IMR-90 (cell line): ENCODE results near the gene CHRM1. TPM values are rescaled to one million over a fixed set of nuclear protein-coding genes. Genes with fewer than 3 reads are reported as not detected.

Experiments
- ATAC-seq: fragments of 200-7000 bp; cut with Tn5 transposase; 2 replicates; pipeline ENCODE4 v1.9.1; 2020; ENCODE audit warnings: low read depth, mild to moderate bottlenecking, moderate library complexity
- BruUV-seq: library from RNA; stranded (reverse); fragments of 400-500 nt; replicated peaks from 2 replicates; lab custom pipeline; 2021; lab: Mats Ljungman, UMichigan
- CTCF ChIA-PET: fragments of 300-600 bp; formaldehyde crosslinking; extraction: SDS; loops from one replicate; lab custom pipeline; 2021; ENCODE audit warnings: antibody characterized with exemption; lab: Yijun Ruan, JAX
- POLR2A ChIA-PET: fragments of 300-600 bp; sonication (Branson Sonifier 250); formaldehyde crosslinking; loops from one replicate; lab custom pipeline; 2022; ENCODE audit warnings: antibody characterized with exemption; ENCODE audit not compliant: unreplicated experiment; lab: Charles Lee
- DNase-seq: peaks from one replicate; pipeline ENCODE4 v3.0.0; 2013
- H2AFZ ChIP-seq: replicated peaks from 2 replicates; pipeline ENCODE3; 2013; ENCODE audit warnings: low read length, mild to moderate bottlenecking; ENCODE audit not compliant: poor library complexity
- H2AK5ac ChIP-seq: 2 replicates; pipeline ENCODE4 v1.6.1; 2013; ENCODE audit warnings: low read depth, low read length, inconsistent platforms
- H2AK9ac ChIP-seq: replicated peaks from 2 replicates; pipeline ENCODE3; 2013; ENCODE audit warnings: mild to moderate bottlenecking, low read depth, low read length, moderate library complexity; ENCODE audit not compliant: poor library complexity
- H2BK120ac ChIP-seq: 2 replicates; pipeline ENCODE4 v1.6.1; 2013; ENCODE audit warnings: low read depth, low read length, inconsistent platforms
- H2BK15ac ChIP-seq: 3 replicates; pipeline ENCODE4 v1.6.1; 2013; ENCODE audit warnings: low read depth, low read length, inconsistent platforms
- H2BK20ac ChIP-seq: 2 replicates; pipeline ENCODE4 v1.6.1; 2013; ENCODE audit warnings: low read depth, mild to moderate bottlenecking, inconsistent platforms, low read length, moderate library complexity
- H2BK5ac ChIP-seq: 2 replicates; pipeline ENCODE4 v1.6.1; 2013; ENCODE audit warnings: mild to moderate bottlenecking, low read depth, low read length, inconsistent platforms; ENCODE audit not compliant: poor library complexity, severe bottlenecking
- H3K14ac ChIP-seq: replicated peaks from 2 replicates; pipeline ENCODE4 v1.6.1; 2013; ENCODE audit warnings: low read depth, low read length, inconsistent platforms
- H3K18ac ChIP-seq: 2 replicates; pipeline ENCODE4 v1.6.1; 2013; ENCODE audit warnings: low read depth, low read length, control low read depth
- H3K23ac ChIP-seq: 2 replicates; pipeline ENCODE4 v1.6.1; 2013; ENCODE audit warnings: low read depth, low read length, inconsistent platforms
- H3K27ac ChIP-seq: 2 replicates; pipeline ENCODE4 v1.5.1; 2013; ENCODE audit warnings: mild to moderate bottlenecking, control low read depth, low read length; ENCODE audit not compliant: insufficient read depth
- H3K27me3 ChIP-seq: 2 replicates; pipeline ENCODE4 v1.6.1; 2013; ENCODE audit warnings: low read length; ENCODE audit not compliant: control insufficient read depth, insufficient read depth
- H3K36me3 ChIP-seq: 2 replicates; pipeline ENCODE4 v1.6.1; 2013; ENCODE audit warnings: low read length, mixed read lengths; ENCODE audit not compliant: control insufficient read depth, insufficient read depth
- H3K4ac ChIP-seq: 2 replicates; pipeline ENCODE4 v1.6.1; 2013; ENCODE audit warnings: low read depth, low read length, inconsistent platforms
- H3K4me1 ChIP-seq: 2 replicates; pipeline ENCODE4 v1.6.1; 2013; ENCODE audit warnings: low read length, mixed read lengths; ENCODE audit not compliant: control insufficient read depth, insufficient read depth
- H3K4me2 ChIP-seq: 2 replicates; pipeline ENCODE4 v1.6.1; 2013; ENCODE audit warnings: low read depth, mild to moderate bottlenecking, control low read depth, low read length, moderate library complexity
- H3K4me3 ChIP-seq: 2 replicates; pipeline ENCODE4 v1.5.1; 2013; ENCODE audit warnings: low read depth, mild to moderate bottlenecking, control low read depth, low read length, moderate library complexity; ENCODE audit not compliant: insufficient read depth
- H3K56ac ChIP-seq: 2 replicates; pipeline ENCODE4 v1.6.1; 2013; ENCODE audit warnings: low read length, inconsistent platforms; ENCODE audit not compliant: insufficient read depth; ENCODE audit errors: extremely low read depth
- H3K79me1 ChIP-seq, 2 experiments: 2 replicates each; pipeline ENCODE4 v1.6.1; 2013; ENCODE audit warnings: low read length in 2 of 2, inconsistent platforms in 1 of 2, low read depth in 1 of 2
- H3K9ac ChIP-seq: 2 replicates; pipeline ENCODE4 v1.6.1; 2013; ENCODE audit warnings: low read depth, low read length, control low read depth
- H3K9me1 ChIP-seq: 2 replicates; pipeline ENCODE4 v1.6.1; 2013; ENCODE audit warnings: low read length, inconsistent platforms; ENCODE audit not compliant: insufficient read depth
- H3K9me3 ChIP-seq: 2 replicates; pipeline ENCODE4 v1.6.1; 2013; ENCODE audit warnings: low read length; ENCODE audit not compliant: control insufficient read depth, insufficient read depth
- H4K20me1 ChIP-seq: 2 replicates; pipeline ENCODE4 v1.6.1; 2013; ENCODE audit warnings: low read length, inconsistent platforms; ENCODE audit not compliant: insufficient read depth
- H4K5ac ChIP-seq: 2 replicates; pipeline ENCODE4 v1.6.1; 2013; ENCODE audit warnings: mild to moderate bottlenecking, low read depth, low read length, control low read depth
- H4K8ac ChIP-seq, 2 experiments: 2 replicates each; pipeline ENCODE4 v1.6.1; 2013; ENCODE audit warnings: low read depth in 2 of 2, low read length in 2 of 2, control low read depth in 1 of 2, inconsistent platforms in 1 of 2
- H4K91ac ChIP-seq: 2 replicates; pipeline ENCODE4 v1.6.1; 2013; ENCODE audit warnings: low read depth, low read length, inconsistent platforms; ENCODE audit not compliant: insufficient read depth
- BHLHE40 ChIP-seq: fragments of 150-350 bp; IDR thresholded peaks from 2 replicates; pipeline ENCODE4 v1.6.1; 2016; ENCODE audit warnings: mild to moderate bottlenecking, low read depth, low read length
- CEBPB ChIP-seq: IDR thresholded peaks from 2 replicates; pipeline ENCODE4 v1.6.1; 2012; ENCODE audit warnings: low read depth, low read length, improper control_type of control experiment
- CHD1 ChIP-seq: IDR thresholded peaks from 2 replicates; pipeline ENCODE4 v1.6.1; 2012; ENCODE audit warnings: low read depth, low read length, improper control_type of control experiment
- FOS ChIP-seq: fragments of 150-350 bp; IDR thresholded peaks from 2 replicates; pipeline ENCODE4 v1.6.1; 2016; ENCODE audit warnings: low read depth, low read length
- MAZ ChIP-seq: IDR thresholded peaks from 2 replicates; pipeline ENCODE4 v1.6.1; 2012; ENCODE audit warnings: low read depth, mild to moderate bottlenecking, low read length, improper control_type of control experiment, moderate library complexity, borderline replicate concordance
- MXI1 ChIP-seq: IDR thresholded peaks from 2 replicates; pipeline ENCODE4 v1.6.1; 2012; ENCODE audit warnings: low read depth, mild to moderate bottlenecking, low read length, moderate library complexity, borderline replicate concordance
- POLR2A ChIP-seq: IDR thresholded peaks from 2 replicates; pipeline ENCODE4 v1.6.1; 2012; ENCODE audit warnings: mild to moderate bottlenecking, low read depth, low read length
- RAD21 ChIP-seq: IDR thresholded peaks from 2 replicates; pipeline ENCODE4 v1.6.1; 2012; ENCODE audit warnings: low read length, improper control_type of control experiment
- RCOR1 ChIP-seq: IDR thresholded peaks from 2 replicates; pipeline ENCODE4 v1.6.1; 2012; ENCODE audit warnings: mild to moderate bottlenecking, low read length, improper control_type of control experiment; ENCODE audit not compliant: insufficient replicate concordance
- RFX5 ChIP-seq: IDR thresholded peaks from 2 replicates; pipeline ENCODE4 v1.8.0; 2012; ENCODE audit warnings: low read depth, mild to moderate bottlenecking, low read length, moderate library complexity
- SMC3 ChIP-seq: fragments of 150-350 bp; IDR thresholded peaks from 2 replicates; pipeline ENCODE4 v1.6.1; 2016; ENCODE audit warnings: low read depth, mild to moderate bottlenecking, antibody characterized with exemption, low read length, moderate library complexity
- USF2 ChIP-seq: fragments of 150-350 bp; IDR thresholded peaks from 2 replicates; pipeline ENCODE4 v1.6.1; 2017; ENCODE audit warnings: mild to moderate bottlenecking, antibody characterized with exemption, low read length, low read depth
- WGBS, 2 experiments: methylation state at CpG; one replicate each; pipeline versions ENCODE4 v1.1.5 to v1.1.7; 2013; ENCODE audit warnings: missing lambda C conversion rate in 2 of 2; ENCODE audit not compliant: insufficient read length in 1 of 2; ENCODE audit errors: extremely low coverage in 2 of 2; 5-methylcytosine and 5-hydroxymethylcytosine counted together
- dilution Hi-C: fragments of 300-500 bp; cut with HindIII; formaldehyde crosslinking; loops from one replicate; pipeline ENCODE4 v1.14.3; 2018; ENCODE audit warnings: low sequenced_read_pairs; ENCODE audit not compliant: unreplicated experiment
- in situ Hi-C: fragments of 300-500 bp; cut with MboI; formaldehyde crosslinking; loops from 3 replicates; pipeline ENCODE4 v1.14.3; 2019; ENCODE audit warnings: low sequenced_read_pairs, inconsistent platforms, mixed read lengths
- intact Hi-C: fragments of 100-400 bp; cut with micrococcal nuclease; formaldehyde crosslinking; loops from 2 replicates; pipeline ENCODE4 v1.10.0; 2022
- polyA plus RNA-seq, 3 experiments: library from polyadenylated mRNA; depleted of rRNA; stranded (reverse); fragments of >200 nt; gene quantifications; 2 replicates each; pipeline ENCODE4 v1.2.3, GENCODE V29; 2012; ENCODE audit warnings: low replicate concordance in 1 of 3
- total RNA-seq: library from RNA; depleted of rRNA; stranded (reverse); fragments of >200 nt; gene quantifications from 2 replicates; pipeline ENCODE4 v1.2.3, GENCODE V29; 2012
- TF ChIP-seq, protein P1 (sequence below): conservative IDR thresholded peaks from 2 replicates; pipeline ENCODE4 v1.5.1; 2012; ENCODE audit warnings: mild to moderate bottlenecking, low read depth, low read length, improper control_type of control experiment

CHRM1 gene
- total and polyA plus RNA-seq, 2 of the 4 experiments (the other 2 are of a cell fraction): not detected

DNA sequence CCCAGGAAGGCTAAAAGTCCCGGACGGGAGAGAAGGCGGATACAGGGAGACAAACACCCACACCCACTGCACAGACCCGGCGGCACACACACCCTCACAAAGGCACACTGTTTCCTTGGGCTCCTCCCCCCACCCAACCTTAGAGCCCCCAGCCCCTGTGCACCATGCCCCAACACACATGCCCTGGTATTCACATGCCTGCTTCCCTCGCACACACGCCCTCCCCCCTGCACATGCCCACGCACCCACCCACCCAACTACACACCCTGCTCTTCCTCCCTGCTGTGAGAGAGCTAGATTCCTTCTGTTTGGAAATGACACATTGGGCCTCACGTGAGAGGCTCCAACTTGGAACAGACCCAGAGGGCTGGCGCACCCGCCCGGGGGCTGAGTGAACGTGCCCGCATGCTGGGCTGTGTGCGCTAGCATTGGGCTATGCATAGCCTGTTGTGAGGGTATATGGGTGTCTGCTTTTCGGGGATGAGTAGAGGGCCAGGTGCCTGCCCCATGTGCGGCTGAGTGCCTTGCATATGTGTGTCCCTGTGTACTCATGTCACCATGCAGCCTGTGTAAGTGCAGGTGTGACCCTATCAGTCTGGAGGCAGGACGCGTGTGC is 518 bp upstream of the CHRM1 start:
- H4K5ac ChIP-seq: no peak overlapping the region
- peaks cover 87% of the 10 kb centered on the region for H3K27me3 ChIP-seq
- WGBS, 2 experiments: 43% methylated on average over 4 of the region's 19 CpGs; no CpG with 5 or more reads in 1 of the 2 experiments
- no peaks in the 10 kb centered on the region for H3K79me1 ChIP-seq
- H3K23ac ChIP-seq: no peak overlapping the region
- peaks cover 8% of the 10 kb centered on the region; the same call in 1 of the 2 replicates for H3K4me1 ChIP-seq
- H4K8ac ChIP-seq: no peak overlapping the region
- no peaks in the 10 kb centered on the region for H4K20me1 ChIP-seq
- H3K9me1 ChIP-seq: no peaks in the 10 kb centered on the region
- H2AFZ ChIP-seq: peak overlapping the region; percentile 53
- BruUV-seq: no TSS peak
- H3K4me3 ChIP-seq: no peak overlapping the region
- dilution Hi-C loops (no loop called here), in situ Hi-C loops (no loop called here), intact Hi-C loops (no loop called here)
- peak; percentile 44 for ATAC-seq
- no peak overlapping the region for H3K9ac ChIP-seq
- no peak overlapping the region for H2AK5ac ChIP-seq
- no peak overlapping the region for H2BK20ac ChIP-seq
- no peak overlapping the region for H3K18ac ChIP-seq
- H2BK5ac ChIP-seq: no peak overlapping the region
- DNase-seq: peak; percentile 17
- no peak overlapping the region; the same call in 1 of the 2 replicates for H3K4me2 ChIP-seq
- no peak overlapping the region for H3K14ac ChIP-seq
- no peak overlapping the region for H2BK15ac ChIP-seq
- ChIA-PET POLR2A (no interaction called here), CTCF (interaction anchor here (0.6 kb wide), 1 partner anchor 13 kb away, joined by 3 read pairs; no protein-coding TSS in a partner anchor)
- no peak overlapping the region for H3K27ac ChIP-seq
- no peak overlapping the region for H3K56ac ChIP-seq
- no peak overlapping the region for H2BK120ac ChIP-seq
- TF ChIP-seq BHLHE40 (peak; percentile 96), FOS (no peak), RAD21 (no peak), CHD1 (no peak), POLR2A (no peak), RFX5 (no peak), MAZ (no peak), USF2 (peak; percentile 27; the same call in 1 of the 2 replicates), SMC3 (no peak), MXI1 (no peak), RCOR1 (no peak), CEBPB (no peak)
- TF ChIP-seq, protein P1, sequence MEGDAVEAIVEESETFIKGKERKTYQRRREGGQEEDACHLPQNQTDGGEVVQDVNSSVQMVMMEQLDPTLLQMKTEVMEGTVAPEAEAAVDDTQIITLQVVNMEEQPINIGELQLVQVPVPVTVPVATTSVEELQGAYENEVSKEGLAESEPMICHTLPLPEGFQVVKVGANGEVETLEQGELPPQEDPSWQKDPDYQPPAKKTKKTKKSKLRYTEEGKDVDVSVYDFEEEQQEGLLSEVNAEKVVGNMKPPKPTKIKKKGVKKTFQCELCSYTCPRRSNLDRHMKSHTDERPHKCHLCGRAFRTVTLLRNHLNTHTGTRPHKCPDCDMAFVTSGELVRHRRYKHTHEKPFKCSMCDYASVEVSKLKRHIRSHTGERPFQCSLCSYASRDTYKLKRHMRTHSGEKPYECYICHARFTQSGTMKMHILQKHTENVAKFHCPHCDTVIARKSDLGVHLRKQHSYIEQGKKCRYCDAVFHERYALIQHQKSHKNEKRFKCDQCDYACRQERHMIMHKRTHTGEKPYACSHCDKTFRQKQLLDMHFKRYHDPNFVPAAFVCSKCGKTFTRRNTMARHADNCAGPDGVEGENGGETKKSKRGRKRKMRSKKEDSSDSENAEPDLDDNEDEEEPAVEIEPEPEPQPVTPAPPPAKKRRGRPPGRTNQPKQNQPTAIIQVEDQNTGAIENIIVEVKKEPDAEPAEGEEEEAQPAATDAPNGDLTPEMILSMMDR: no peak
- no peaks in the 10 kb centered on the region for H3K36me3 ChIP-seq
- H2AK9ac ChIP-seq: no peak overlapping the region
- H3K4ac ChIP-seq: no peak overlapping the region
- H3K9me3 ChIP-seq: no peaks in the 10 kb centered on the region; the same call in 1 of the 2 replicates
- no peak overlapping the region for H4K91ac ChIP-seq
